D721Med (cell line): ENCODE measurements around the gene OR4E1.
"Not testable (repeated sequence)": the region's sequence is repeated elsewhere in the genome, so short reads cannot be mapped to it uniquely, and the experiment has no call there.

Source experiments
- DNase-seq: peaks from one replicate; pipeline ENCODE4 v3.0.0; 2011; ENCODE audit warnings: low spot score; ENCODE audit not compliant: insufficient read length
- FAIRE-seq: peaks from 2 replicates; lab custom pipeline; 2011; peaks lifted over from hg19 to GRCh38; lab: Jason Lieb, UNC
- CTCF ChIP-seq: IDR thresholded peaks from 2 replicates; pipeline ENCODE4 v1.5.1; 2012; ENCODE audit warnings: mild to moderate bottlenecking, control low read depth; ENCODE audit not compliant: insufficient read depth; ENCODE audit errors: missing control alignments

OR4E1 gene

GRCh38 chr14:21631084-21631483 is 42.5 kb downstream of the OR4E1 start:
- TF ChIP-seq CTCF: no peak
- FAIRE-seq: no peak
- DNase-seq: no peak

GRCh38 chr14:21630503-21630902 is 43.1 kb downstream of the OR4E1 start:
- not testable (repeated sequence) for FAIRE-seq, DNase-seq

GRCh38 chr14:21626491-21627230 is 47.0 kb downstream of the OR4E1 start:
- no peak for TF ChIP-seq CTCF
- FAIRE-seq: no peak
- no peak for DNase-seq
